ENCODE results near the gene CDIP1.

DNA sequence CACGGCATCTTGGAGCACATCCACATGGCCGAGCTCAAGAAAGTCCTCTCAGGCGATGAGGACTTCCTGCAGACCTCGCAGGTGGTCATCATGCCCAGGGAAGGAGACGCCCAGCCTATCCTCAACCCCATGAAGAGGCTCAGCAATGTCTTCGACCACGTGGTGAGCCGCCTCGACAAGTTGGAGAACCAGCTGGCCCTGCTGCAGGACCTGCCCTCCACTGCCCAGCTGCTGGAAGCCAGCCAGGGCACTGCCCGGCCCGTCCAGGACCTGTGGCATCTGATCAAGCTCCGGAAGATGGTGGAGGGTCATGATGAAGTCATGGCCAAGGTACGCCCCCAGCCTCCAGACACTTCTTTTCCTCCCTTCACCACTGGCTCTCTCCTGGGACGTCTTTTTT is 18.0 kb upstream of the CDIP1 start:
- TF ChIP-seq, protein P1, sequence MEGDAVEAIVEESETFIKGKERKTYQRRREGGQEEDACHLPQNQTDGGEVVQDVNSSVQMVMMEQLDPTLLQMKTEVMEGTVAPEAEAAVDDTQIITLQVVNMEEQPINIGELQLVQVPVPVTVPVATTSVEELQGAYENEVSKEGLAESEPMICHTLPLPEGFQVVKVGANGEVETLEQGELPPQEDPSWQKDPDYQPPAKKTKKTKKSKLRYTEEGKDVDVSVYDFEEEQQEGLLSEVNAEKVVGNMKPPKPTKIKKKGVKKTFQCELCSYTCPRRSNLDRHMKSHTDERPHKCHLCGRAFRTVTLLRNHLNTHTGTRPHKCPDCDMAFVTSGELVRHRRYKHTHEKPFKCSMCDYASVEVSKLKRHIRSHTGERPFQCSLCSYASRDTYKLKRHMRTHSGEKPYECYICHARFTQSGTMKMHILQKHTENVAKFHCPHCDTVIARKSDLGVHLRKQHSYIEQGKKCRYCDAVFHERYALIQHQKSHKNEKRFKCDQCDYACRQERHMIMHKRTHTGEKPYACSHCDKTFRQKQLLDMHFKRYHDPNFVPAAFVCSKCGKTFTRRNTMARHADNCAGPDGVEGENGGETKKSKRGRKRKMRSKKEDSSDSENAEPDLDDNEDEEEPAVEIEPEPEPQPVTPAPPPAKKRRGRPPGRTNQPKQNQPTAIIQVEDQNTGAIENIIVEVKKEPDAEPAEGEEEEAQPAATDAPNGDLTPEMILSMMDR (IDR thresholded peaks at IDR 0.05; ENCODE audit: insufficient read depth, low read length): no peak
- TF ChIP-seq GABPA (IDR thresholded peaks at IDR 0.05; ENCODE audit: low read depth): no peak
- TF ChIP-seq POLR2AphosphoS5 (IDR thresholded peaks at IDR 0.05; ENCODE audit: low read depth): no peak
- TF ChIP-seq, protein P2, sequence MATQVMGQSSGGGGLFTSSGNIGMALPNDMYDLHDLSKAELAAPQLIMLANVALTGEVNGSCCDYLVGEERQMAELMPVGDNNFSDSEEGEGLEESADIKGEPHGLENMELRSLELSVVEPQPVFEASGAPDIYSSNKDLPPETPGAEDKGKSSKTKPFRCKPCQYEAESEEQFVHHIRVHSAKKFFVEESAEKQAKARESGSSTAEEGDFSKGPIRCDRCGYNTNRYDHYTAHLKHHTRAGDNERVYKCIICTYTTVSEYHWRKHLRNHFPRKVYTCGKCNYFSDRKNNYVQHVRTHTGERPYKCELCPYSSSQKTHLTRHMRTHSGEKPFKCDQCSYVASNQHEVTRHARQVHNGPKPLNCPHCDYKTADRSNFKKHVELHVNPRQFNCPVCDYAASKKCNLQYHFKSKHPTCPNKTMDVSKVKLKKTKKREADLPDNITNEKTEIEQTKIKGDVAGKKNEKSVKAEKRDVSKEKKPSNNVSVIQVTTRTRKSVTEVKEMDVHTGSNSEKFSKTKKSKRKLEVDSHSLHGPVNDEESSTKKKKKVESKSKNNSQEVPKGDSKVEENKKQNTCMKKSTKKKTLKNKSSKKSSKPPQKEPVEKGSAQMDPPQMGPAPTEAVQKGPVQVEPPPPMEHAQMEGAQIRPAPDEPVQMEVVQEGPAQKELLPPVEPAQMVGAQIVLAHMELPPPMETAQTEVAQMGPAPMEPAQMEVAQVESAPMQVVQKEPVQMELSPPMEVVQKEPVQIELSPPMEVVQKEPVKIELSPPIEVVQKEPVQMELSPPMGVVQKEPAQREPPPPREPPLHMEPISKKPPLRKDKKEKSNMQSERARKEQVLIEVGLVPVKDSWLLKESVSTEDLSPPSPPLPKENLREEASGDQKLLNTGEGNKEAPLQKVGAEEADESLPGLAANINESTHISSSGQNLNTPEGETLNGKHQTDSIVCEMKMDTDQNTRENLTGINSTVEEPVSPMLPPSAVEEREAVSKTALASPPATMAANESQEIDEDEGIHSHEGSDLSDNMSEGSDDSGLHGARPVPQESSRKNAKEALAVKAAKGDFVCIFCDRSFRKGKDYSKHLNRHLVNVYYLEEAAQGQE (IDR thresholded peaks at IDR 0.05; ENCODE audit: insufficient replicate concordance, low read depth): no peak
- no peak for TF ChIP-seq SPI1 (IDR thresholded peaks at IDR 0.05; ENCODE audit: borderline replicate concordance, low read depth)

Data from HL-60 (cell line).